Measurements from ENCODE around the gene TAPBP.

- TF ChIP-seq POLR2A (IDR thresholded peaks at IDR 0.05; ENCODE audit: extremely low read depth, insufficient read length) (no peak), CTCF (IDR thresholded peaks at IDR 0.05; ENCODE audit: low read depth, low read length) (no peak)
- TF ChIP-seq, protein P1, sequence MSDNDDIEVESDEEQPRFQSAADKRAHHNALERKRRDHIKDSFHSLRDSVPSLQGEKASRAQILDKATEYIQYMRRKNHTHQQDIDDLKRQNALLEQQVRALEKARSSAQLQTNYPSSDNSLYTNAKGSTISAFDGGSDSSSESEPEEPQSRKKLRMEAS (IDR thresholded peaks at IDR 0.05; ENCODE audit: low read depth, low read length), result no peak
Observed at GRCh38 chr6:33315793-33316602, 2.1 kb upstream of the TAPBP start.
